Transverse colon (tissue), 4 donors: ENCODE data around the gene MYO5B.

Experiments used
- POLR2A ChIP-seq: fragments of 450-650 bp; IDR thresholded peaks from one replicate; pipeline ENCODE4 v1.6.1; 2016; ENCODE audit warnings: antibody characterized with exemption, mild to moderate bottlenecking, moderate library complexity
- POLR2AphosphoS5 ChIP-seq, 3 donors: sonication (generic); formaldehyde crosslinking; IDR thresholded peaks; one replicate each; pipeline ENCODE4 v1.6.1; 2016; ENCODE audit warnings: antibody characterized with exemption in 3 of 3
- TF ChIP-seq, protein P1 (sequence below), 5 experiments: fragments of 200-600 bp in 3 of 5; fragments of 450-650 bp in 2 of 5; sonication (generic) in 3 of 5; IDR thresholded peaks; 1 replicate in 2 of 5; 2 replicates in 3 of 5; pipeline ENCODE4 v1.5.1; 2016 to 2017; ENCODE audit warnings: antibody characterized with exemption in 5 of 5, inconsistent platforms in 3 of 5, mild to moderate bottlenecking in 2 of 5, moderate library complexity in 1 of 5

- TF ChIP-seq POLR2AphosphoS5 (IDR thresholded peaks at IDR 0.05), result no peak
- TF ChIP-seq, protein P1, sequence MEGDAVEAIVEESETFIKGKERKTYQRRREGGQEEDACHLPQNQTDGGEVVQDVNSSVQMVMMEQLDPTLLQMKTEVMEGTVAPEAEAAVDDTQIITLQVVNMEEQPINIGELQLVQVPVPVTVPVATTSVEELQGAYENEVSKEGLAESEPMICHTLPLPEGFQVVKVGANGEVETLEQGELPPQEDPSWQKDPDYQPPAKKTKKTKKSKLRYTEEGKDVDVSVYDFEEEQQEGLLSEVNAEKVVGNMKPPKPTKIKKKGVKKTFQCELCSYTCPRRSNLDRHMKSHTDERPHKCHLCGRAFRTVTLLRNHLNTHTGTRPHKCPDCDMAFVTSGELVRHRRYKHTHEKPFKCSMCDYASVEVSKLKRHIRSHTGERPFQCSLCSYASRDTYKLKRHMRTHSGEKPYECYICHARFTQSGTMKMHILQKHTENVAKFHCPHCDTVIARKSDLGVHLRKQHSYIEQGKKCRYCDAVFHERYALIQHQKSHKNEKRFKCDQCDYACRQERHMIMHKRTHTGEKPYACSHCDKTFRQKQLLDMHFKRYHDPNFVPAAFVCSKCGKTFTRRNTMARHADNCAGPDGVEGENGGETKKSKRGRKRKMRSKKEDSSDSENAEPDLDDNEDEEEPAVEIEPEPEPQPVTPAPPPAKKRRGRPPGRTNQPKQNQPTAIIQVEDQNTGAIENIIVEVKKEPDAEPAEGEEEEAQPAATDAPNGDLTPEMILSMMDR (IDR thresholded peaks at IDR 0.05), result no peak
- no peak for TF ChIP-seq POLR2A
Measured at GRCh38 chr18:50161597-50162205, 33.2 kb downstream of the MYO5B start.
